C4-2B (cell line): ENCODE measurements around the gene MYADML2.

ENCODE experiments used
- ZFX ChIP-seq: fragments of 450-650 bp; IDR thresholded peaks from 2 replicates; pipeline ENCODE4 v1.6.1; 2017
- TF ChIP-seq, protein P1 (sequence below): fragments of 450-650 bp; conservative IDR thresholded peaks from 2 replicates; pipeline ENCODE4 v1.5.1; 2017; ENCODE audit warnings: mild to moderate bottlenecking

DNA sequence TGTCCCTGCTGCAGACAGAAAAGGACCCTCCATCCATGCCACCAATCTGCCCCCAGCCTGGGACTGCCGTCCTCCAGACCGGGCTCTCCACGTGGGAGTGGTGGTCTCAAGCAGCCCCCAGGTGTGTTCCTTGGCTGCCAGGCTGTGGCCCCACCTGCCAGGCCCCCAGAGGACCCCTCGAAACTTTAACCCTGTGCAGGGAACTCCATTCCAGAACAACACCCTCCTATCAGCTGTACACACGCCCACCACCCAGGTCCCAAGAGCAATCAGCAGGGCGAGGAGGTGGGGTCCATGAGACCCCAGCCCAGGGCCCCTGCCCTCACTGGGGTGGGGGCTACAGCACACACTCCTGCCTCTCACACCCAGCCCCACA, 11.3 kb downstream of the MYADML2 start:
- TF ChIP-seq, protein P1, sequence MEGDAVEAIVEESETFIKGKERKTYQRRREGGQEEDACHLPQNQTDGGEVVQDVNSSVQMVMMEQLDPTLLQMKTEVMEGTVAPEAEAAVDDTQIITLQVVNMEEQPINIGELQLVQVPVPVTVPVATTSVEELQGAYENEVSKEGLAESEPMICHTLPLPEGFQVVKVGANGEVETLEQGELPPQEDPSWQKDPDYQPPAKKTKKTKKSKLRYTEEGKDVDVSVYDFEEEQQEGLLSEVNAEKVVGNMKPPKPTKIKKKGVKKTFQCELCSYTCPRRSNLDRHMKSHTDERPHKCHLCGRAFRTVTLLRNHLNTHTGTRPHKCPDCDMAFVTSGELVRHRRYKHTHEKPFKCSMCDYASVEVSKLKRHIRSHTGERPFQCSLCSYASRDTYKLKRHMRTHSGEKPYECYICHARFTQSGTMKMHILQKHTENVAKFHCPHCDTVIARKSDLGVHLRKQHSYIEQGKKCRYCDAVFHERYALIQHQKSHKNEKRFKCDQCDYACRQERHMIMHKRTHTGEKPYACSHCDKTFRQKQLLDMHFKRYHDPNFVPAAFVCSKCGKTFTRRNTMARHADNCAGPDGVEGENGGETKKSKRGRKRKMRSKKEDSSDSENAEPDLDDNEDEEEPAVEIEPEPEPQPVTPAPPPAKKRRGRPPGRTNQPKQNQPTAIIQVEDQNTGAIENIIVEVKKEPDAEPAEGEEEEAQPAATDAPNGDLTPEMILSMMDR: no peak
- TF ChIP-seq ZFX: no peak
